Umbilical cord (tissue), 2 donors: ENCODE data around the gene IKZF4. TPM values are rescaled to one million over a fixed set of nuclear protein-coding genes. Genes with fewer than 3 reads are reported as not detected.
"Not testable (repeated sequence)": the region's sequence is repeated elsewhere in the genome, so short reads cannot be mapped to it uniquely, and the experiment has no call there.

ENCODE experiments used
- DNase-seq: peaks from one replicate; pipeline ENCODE4 v3.0.0-alpha.2; 2015; ENCODE audit warnings: low spot score
- total RNA-seq: library from RNA; depleted of rRNA; stranded (reverse); fragments of >200 nt; gene quantifications from one replicate; pipeline ENCODE4 v1.2.3, GENCODE V29; 2014; ENCODE audit warnings: low replicate concordance; ENCODE audit not compliant: insufficient read depth

The IKZF4 gene
- total RNA-seq: 4.3 TPM

DNA sequence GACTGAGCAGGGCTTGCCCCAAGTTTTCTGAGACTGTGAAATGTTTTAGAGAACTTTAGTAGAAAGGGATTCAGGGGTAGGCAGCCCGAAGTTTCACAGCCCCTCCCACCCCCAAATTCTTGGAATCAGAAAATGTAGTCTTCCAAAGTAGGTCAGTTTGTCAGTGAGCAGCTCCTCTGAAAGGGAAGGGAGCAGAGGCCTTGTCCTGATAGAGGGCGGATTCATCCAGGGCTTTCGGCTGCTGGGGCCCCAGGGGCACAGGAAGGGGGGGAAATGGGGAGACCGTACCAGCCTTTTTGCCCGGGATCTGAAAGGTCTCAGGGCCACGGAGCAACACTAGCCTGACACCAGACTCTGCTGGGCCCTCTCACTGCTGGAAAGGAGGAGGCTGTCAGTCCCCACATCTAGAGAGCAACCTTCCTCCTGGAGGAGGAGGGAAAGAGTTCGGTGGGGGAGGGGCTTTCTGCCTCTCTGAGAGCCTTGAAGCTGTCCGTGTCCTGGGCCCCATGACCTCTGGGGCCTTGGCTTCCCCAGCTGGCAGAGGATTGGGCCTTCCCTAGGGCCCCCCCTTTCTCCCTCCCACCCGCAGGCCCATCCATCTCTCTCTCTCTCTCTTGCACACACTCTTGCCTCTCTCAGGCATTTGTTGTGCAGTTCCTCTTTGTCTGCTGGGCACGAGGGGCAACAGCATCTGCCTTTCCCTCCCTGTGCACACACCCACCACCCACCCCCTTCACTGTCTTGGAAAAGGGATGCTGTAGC lies at the start of gene IKZF4:
Gene IKZF4, plus strand, starts transcription at position 621 of the 762 bp plus-strand sequence. CDS start 451 bp downstream, outside the sequence.
- DNase-seq: peak; percentile 97

DNA sequence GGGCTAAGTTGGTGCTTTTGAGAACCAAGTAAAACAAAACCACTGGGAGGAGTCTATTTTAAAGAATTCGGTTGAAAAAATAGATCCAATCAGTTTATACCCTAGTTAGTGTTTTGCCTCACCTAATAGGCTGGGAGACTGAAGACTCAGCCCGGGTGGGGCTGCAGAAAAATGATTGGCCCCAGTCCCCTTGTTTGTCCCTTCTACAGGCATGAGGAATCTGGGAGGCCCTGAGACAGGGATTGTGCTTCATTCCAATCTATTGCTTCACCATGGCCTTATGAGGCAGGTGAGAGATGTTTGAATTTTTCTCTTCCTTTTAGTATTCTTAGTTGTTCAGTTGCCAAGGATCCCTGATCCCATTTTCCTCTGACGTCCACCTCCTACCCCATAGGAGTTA lies 48.8 kb upstream of the IKZF4 start:
- peak; percentile 25 for DNase-seq

DNA sequence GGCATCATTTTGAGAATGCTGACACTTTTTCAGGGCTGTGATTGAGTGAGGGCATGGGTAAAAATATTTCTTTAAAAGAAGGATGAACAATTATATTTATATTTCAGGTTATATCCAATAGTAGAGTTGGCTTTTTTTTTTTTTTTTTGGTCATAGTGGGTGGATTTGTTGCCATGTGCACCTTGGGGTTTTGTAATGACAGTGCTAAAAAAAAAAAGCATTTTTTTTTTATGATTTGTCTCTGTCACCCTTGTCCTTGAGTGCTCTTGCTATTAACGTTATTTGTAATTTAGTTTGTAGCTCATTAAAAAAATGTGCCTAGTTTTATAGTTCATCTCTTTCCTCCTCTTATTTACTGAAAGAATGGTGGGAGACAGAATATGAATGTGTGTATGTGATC lies 48.4 kb upstream of the IKZF4 start:
- no peak for DNase-seq

DNA sequence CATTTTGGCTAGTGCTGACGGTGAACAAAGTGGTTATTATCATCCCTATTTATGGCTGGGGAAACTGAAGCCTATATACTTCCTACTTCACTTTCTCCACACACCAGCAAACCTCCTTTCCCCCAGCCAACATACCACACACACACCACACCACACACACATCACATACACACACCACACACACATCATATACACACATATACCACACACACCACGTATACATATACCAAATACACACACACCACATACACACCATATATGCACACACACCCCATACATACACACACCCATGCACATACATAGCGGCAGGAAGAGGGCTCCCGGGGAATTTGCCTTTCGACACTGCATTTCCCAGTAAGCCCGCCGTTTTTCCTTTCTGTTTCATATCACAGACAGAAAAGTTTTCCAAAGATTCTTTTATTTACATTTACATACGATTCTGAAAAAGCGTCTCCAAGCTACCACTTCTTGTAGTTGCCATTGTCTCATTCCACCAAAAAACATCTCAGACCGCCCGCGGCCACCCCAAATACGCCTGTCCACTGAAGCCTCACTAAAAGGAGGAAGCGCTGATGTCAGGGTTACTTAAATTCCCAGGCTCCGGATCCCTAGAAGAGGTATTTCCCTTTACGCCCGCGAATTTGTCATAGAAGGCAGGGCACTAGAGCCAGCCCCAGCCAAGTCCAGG lies 47.8 kb upstream of the IKZF4 start:
- DNase-seq: no peak

DNA sequence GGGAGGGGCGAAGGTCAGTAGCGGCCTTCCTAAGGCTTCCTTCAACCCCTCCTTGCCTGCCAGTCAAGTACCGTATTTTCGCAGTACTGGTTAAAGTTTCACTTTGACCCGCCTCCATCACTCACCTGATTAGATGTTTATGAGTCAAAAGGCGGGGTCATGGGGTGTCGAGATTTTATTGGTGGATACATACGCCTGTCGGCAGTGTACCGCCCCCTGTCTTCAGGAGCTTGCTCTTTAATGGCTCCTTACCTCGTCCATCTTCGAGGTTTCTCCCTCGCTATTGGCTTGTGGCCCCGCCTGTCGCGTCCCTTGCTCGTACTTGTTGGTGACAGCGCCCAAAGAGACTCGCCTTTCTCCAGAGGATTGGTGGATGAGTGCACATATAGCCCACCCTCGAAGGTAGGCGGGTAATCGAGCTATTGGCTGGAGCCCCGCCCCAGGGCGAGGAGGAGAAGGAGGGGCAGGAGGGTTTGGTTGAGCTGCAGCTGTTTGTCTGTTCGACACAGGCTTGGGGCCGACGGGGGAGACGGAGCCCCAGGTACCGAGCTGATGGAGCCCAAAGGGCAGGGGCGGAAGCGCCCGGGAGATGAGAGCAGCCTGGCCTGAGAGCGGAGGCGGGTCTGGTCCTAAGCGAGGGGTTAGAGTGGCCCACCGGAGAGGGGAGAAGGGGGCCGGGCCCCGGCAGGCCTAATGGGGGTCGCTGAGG lies 47.1 kb upstream of the IKZF4 start, which contains the start of gene RAB5B:
Gene RAB5B, plus strand, starts transcription at position 480 of the 709 bp plus-strand sequence. CDS start 12,883 bp downstream, outside the sequence.
- peak; percentile 100 for DNase-seq

DNA sequence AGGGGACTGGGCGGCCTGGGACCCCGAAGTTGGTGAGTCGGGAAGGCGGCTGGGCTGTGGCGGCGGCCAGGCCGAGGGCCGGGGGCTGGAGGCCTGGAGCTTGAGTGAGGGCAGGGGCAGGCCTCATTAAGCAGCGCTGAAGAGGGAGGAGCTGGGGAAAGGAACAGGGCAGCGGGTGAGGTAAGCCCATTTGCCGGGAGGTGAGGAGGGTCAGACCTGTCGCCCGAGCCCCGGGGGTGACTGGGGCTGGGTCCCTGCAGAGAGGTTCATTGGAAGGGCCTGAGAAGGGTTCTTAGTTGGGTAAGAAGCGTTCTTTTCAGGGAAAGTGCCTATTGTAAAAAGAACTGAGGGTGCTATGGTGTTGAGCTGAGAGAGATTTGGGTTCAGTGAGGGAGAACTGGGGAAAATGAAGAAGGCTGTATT lies 46.5 kb upstream of the IKZF4 start:
- DNase-seq: peak; percentile 62

- no peak for DNase-seq
These were observed 42.5 kb upstream of the IKZF4 start for GRCh38 chr12:55978393-55978792.

GRCh38 chr12:55979069-55979468 lies 41.8 kb upstream of the IKZF4 start:
- no peak for DNase-seq

DNA sequence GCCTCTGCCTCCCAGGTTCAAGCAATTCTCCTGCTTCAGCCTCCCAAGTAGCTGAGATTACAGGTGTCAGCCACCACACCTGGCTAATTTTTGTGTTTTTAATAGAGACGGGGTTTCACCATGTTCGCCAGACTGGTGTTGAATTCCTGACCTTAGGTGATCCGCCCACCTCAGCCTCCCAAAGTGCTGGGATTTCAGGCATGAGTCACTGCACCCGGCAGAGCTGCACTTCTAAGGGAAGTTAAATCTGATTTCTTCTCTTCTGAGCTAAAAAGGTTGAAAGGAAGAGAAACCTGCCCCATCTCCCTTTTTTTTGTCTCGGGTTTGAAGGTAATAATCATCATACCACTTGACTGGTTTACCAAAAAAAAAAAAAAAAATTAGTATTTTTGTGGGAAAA lies 39.0 kb upstream of the IKZF4 start:
- not testable (repeated sequence) for DNase-seq

- DNase-seq: no peak
These were observed 38.4 kb upstream of the IKZF4 start for GRCh38 chr12:55982319-55982936.

DNA sequence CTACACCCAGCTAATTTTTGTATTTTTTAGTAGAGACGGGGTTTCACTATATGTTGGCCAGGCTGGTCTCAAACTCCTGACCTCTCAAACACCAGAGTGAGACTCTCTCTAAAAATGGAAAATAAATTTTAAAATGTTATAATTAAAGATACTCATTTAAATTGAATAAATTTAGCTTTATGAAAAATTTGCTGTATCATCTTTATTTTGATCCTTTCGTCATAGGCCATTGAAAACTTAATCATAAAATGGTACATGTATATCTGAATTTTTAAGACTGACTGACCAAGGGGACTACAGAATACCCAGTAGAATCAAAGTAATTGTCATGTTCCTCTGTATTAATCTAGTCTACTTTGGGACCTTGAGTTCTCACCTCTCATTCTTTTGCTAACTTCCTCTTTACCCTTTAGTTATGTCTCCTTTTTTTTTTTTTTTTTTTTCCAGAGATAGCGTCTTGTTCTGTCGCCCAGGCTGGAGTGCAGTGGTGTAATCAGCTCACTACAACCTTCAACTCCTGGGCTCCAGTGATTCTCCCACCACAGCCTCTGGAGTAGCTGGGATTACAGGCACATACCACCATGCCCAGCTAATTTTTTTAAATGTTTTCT lies 37.5 kb upstream of the IKZF4 start:
- no peak for DNase-seq

DNA sequence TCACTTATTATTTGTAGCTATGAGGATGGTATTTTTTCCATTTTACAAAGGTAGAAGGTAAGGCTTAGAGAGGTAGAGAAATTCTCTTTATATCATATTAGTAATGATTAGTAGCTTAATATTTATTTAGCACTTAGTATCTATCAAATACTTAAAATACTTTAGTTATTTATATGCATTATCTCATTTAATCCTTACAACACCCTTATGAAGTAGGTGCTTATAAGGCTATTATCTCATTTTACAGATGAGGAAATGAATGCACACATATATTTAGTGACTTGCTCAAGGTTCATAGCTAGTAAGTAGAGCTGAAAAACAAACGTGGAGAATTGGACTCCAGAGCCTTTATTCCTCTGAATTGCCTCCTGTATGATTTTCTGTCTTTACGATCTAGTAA lies 36.0 kb upstream of the IKZF4 start:
- DNase-seq: no peak

DNA sequence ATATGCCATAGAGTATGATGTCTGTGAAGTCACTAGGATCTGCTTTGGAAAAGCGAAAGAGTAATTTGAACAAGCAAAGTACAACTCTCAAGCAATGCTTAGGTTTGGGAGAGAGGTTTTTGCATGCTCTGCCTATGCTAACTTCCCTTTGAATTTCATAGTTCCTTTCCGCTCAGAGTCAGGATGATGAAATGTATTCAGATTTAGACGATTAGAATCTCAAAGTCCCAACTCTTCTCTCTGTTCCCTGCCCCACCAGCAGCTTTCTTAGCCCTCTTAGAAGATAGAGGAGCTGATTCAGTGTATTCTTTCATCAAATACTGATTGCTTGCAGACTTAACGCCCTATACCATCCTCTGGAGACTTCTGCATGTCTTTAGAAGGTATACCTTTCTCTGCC lies 35.5 kb upstream of the IKZF4 start:
- no peak for DNase-seq

DNA sequence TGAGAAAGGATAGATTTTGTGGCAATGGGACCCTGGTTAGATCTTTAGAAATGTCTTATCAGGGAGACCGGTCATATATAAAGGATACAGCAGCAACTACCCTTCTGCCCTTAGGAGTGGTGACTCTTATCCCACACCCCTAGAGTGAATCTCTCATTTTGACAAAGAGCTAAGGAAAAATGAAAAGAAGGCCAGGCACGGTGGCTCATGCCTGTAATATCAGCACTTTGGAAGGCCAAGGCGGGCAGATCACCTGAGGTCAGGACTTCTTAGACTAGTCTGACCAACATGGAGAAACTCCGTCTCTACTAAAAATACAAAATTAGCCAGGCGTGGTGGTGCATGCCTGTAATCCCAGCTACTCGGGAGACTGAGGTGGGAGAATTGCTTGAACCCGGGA lies 34.9 kb upstream of the IKZF4 start:
- not testable (repeated sequence) for DNase-seq

GRCh38 chr12:55991110-55991509 lies 29.7 kb upstream of the IKZF4 start:
- DNase-seq: no peak

- DNase-seq: no peak
These were observed 27.5 kb upstream of the IKZF4 start for GRCh38 chr12:55993230-55993853.

DNA sequence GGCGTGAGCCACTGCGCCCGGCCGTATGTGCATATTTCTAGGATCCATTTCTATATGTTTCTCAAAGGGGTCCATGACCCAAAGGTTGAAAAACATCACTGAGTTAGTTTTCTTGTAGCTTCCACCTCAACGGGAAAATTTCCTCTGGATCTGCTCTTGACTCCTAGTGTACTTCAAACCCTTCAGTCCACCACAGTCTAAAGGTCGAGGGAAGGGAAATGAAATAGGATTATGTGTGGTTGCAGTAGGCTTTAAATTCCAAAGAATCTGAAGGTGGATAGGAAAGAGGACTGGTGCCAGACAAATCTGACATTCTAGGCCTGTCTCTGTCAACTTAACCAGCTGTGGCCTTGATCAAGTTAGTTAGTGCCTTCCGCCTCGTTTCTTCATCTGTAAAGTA lies 25.5 kb upstream of the IKZF4 start:
- DNase-seq: no peak

- peak; percentile 77 for DNase-seq
These were observed 24.6 kb upstream of the IKZF4 start for GRCh38 chr12:55996201-55996714.

GRCh38 chr12:55996715-55997534 lies 23.9 kb upstream of the IKZF4 start, which contains the start of gene SUOX:
Gene SUOX, plus strand, starts transcription at chr12:55997276. Its CDS starts 4,946 bp downstream, at chr12:56002222.
- peak; percentile 99 for DNase-seq

DNA sequence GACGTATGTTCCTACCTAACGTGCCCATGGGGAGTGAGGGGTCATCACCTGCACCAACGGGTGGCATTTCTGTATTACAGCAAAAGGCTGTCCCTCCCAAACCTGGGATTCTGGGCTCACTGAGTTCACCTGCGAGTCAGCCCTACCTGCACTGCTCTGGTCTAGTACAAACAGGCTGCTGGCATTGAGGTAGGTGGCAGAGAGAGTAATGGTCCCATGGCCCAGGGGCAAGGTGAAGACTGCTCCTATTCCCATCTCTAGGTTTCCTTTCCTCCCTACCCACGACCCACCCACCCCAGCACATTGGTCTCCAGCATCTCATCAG lies 23.3 kb upstream of the IKZF4 start:
- no peak for DNase-seq
